Fibroblast of villous mesenchyme (primary cell): ENCODE data around the gene CETN3. TPM values are rescaled to one million over a fixed set of nuclear protein-coding genes. Genes with fewer than 3 reads are reported as not detected.

ENCODE experiments used
- DNase-seq: peaks from one replicate; pipeline ENCODE4 v3.0.0-alpha.2; 2010; ENCODE audit warnings: low read depth
- H3K4me3 ChIP-seq: 2 replicates; pipeline ENCODE4 v1.5.1; 2011; ENCODE audit warnings: low read depth, mild to moderate bottlenecking, low read length
- CTCF ChIP-seq: IDR thresholded peaks from 2 replicates; pipeline ENCODE4 v1.5.1; 2012; ENCODE audit warnings: low read depth, mild to moderate bottlenecking, low read length; ENCODE audit not compliant: insufficient read depth
- total RNA-seq: library from RNA; depleted of rRNA; stranded (reverse); fragments of >200 nt; gene quantifications from 2 replicates; pipeline ENCODE4 v1.2.3, GENCODE V29; 2012

CETN3 gene
- total RNA-seq, 1 donor, result 15.5 TPM

GRCh38 chr5:90424245-90424644, 14.7 kb upstream of the CETN3 start:
- no peak overlapping the region for H3K4me3 ChIP-seq
- no peak for DNase-seq
- TF ChIP-seq CTCF, result no peak

- TF ChIP-seq CTCF, result peak; percentile 36
- DNase-seq, result no peak
Measured at GRCh38 chr5:90421136-90421535, 11.6 kb upstream of the CETN3 start.

GRCh38 chr5:90418214-90418613, 8.7 kb upstream of the CETN3 start:
- no peak for DNase-seq
- TF ChIP-seq CTCF, result no peak
- H3K4me3 ChIP-seq, result no peak overlapping the region

More at GRCh38 chr5:90421136-90421535, 11.6 kb upstream of the CETN3 start:
- H3K4me3 ChIP-seq, result no peak overlapping the region

GRCh38 chr5:90410178-90410762, 714 bp upstream of the CETN3 start:
- DNase-seq, result no peak
- peak overlapping the region; percentile 79 for H3K4me3 ChIP-seq
- TF ChIP-seq CTCF, result no peak

- no peak for TF ChIP-seq CTCF
- no peak for DNase-seq
- peak overlapping the region; percentile 95 for H3K4me3 ChIP-seq
Measured at GRCh38 chr5:90408571-90409317, 812 bp downstream of the CETN3 start.

- no peak for DNase-seq
- TF ChIP-seq CTCF, result no peak
- H3K4me3 ChIP-seq, result no peak overlapping the region
Measured at GRCh38 chr5:90406466-90406865, 3.1 kb downstream of the CETN3 start.
